HG02763 (cell line): ENCODE measurements around the gene OLAH.

Source experiments
- ATAC-seq: cut with Tn5 transposase; IDR thresholded peaks from one replicate; pipeline ENCODE4 v1.9.1; 2021; ENCODE audit warnings: mild to moderate bottlenecking, moderate library complexity; ENCODE audit not compliant: unreplicated experiment

OLAH gene

DNA sequence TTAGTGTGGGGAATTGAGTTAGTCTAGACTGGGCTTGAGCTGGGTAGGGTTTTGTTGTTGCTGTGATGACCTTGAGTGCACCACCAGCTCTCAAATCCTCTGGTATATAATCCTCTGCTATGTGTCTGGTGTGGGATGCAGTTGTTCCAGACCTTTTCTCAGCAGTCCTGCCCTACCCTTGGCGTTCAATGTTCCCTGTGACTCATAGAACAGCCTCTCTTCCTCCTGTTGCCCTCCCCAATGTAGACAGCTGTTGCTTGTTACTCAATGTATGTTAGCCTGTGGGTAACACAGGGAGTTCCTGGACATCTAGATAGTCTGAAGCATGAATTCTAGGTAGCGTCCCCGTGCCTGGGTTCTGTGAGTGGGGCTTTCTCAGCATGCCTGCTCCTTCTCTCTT, 25.1 kb downstream of the OLAH start:
- no peak for ATAC-seq

DNA sequence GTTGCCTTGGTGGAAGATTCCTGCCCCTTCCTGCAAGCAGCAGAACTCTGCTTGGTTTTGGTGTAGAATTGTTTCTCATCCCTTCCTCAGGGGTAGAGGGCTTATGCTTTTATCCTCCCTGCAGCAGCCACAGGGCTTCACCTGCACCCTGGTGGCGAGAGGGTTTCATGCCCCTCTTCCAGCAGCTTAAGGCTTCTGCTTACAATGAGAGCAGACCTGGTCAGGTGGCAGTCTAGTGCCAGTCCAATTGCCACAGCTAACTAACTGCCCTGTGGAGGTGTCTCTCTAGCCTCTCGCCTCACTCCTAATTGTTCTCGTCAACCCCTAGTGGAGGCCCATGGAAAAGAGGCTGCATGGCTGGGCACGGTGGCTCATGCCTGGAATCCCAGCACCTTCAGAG, 25.5 kb downstream of the OLAH start:
- ATAC-seq: no peak

DNA sequence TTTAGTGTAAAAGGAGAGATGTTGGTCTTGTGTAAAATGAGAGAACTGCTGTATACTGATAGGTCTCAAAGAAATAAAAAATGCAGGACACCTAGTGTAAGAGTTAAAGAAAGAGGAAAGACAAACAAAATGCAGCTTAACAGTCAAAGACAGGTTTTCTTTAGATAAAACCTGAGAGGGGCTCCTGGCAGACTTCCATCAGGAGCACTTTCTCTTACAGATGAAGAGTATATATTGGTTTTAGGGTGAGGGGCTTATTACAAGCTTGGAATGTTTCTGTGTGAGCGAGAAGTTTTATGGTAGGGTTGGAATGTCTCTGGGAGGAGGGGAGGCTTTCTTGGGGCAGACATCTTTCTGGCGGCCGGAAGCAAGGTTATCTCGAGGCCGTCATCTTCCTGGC, 28.6 kb downstream of the OLAH start:
- ATAC-seq: no peak

DNA sequence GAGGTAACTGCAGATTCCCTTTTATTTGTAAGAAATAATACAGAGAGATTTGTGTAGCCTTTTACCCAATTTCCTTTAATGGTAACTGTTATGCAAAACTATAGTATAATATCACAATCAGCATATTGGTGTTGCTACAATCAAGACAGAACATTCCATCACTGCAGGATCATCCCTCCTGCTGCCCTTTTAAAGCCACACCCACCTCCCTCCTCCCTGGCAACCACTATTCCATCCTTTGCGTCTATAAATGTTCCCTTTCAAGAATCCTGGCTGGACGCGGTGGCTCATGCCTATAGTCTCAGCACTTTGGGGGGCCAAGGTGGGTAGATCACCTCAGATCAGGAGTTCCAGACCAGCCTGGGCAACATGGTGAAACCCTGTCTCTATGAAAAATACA, 31.7 kb downstream of the OLAH start:
- no peak for ATAC-seq

DNA sequence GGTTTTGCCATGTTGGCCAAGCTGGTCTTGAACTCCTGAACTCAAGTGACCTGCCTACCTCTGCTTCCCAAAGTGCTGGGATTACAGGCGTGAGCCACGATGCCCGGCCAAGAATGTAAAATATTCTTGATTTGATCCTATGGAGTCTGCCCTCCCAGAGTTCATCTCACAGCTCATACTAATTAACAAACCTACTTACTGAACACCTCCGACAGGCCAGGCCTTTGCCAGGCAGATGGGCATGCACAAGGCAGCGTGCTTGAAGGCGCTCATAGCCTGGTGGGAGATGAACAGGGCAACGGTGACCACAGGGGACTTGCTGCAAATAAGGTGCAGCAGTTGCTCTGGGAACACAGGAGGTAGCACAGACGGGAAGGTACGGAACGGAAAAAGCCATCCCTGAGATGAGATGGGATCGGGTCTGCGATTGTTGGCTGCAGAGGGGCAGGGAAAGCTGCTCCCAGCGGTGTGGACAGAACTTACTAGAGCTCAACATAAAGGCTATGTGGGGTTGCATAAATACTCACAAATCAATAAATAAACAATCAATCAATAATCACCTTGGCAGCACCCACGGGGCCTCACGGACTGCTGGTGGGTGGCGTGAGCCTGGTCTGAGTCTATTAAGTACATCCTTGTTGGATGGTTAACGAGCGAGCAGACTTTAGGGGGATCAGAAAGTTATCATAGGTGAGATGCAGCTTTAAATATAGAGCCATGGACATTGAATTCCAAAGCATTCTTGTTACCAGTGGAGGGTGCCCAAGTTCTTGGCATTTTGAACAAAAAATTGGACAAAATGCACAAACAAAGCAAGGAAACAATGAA, 40.1 kb downstream of the OLAH start:
- no peak for ATAC-seq

DNA sequence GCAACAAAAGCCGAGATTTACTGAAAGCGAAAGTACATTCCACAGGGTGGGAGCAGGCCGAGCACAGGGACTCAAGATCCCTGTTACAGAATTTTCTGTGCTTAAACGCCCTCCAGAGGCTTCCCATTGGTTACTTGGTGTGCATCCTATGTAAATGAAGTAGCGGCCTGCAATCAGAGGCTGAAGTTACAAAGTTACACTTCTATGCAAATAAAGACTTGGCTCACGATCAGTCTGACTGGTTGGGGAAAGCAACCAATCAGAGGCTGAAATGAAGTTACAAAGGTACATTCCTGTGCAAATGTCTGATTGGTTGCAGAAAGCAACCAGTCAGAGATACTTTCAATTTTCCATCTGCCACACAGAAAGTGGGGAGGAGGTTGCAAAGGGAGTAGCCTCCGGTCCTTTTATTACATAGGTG, 40.8 kb downstream of the OLAH start:
- ATAC-seq: no peak

DNA sequence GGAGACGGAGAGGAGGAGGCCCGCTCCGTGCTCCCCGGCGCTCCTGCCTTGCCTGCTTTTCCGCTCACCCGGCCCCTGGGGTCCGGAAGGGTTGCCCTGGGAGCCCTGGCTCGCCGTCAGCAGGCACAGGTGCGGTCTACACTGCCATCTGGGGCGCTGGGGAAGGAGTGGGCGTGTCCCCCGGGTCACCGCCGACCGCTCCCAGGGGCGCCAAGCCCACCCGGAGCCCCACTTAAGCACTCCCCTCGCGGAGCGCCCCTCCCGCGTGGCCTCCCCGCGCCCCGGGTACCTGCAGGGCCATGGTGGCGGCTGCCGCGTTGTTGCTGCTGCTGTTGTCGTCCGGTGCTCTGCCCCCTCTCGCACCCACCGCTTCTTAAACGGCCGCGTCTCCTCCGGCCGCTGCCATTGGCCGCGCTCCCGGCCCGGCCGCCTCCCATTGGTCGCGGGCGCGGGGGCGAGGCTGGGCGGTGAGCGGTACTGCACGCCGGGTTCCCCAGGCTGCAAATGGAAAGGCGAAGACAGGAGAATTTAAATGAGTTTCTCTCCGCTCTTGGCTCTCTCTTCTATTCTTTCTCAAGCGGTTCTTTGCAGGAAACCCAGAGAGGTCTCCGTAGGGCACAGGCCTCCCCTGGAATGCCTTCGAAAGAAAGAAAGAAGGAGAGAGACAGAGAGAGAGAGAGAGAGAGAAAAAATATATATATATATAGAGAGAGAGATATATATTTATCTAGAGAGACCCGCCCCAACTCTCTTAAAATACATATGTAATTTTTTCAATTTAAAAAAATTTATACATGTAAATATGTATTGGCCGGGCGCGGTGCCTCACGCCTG, 44.9 kb downstream of the OLAH start, which contains the start of gene ACBD7:
Gene ACBD7, minus strand, starts transcription at position 349 of the 834 bp plus-strand sequence. Its CDS starts 48 bp downstream, at position 301.
- ATAC-seq: peak; percentile 99

DNA sequence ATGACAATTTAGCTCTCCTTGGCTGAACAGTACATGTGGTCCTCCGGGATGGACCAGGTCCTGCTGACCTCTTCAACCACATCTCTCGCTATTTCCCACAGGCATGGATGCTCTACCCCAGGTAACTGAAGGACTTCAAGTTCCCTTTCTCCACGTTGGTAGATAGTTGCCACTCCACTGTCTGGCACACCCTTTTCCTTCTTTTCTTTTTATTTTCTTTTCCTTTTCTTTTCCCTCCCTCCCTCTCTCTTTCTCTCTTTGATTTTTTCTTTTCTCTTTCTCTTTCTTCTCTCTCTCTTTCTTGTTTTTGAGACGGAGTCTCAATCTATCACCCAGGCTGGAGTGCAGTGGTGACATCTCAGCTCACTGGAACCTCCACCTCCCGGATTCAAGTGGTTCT, 47.7 kb downstream of the OLAH start:
- ATAC-seq: no peak

DNA sequence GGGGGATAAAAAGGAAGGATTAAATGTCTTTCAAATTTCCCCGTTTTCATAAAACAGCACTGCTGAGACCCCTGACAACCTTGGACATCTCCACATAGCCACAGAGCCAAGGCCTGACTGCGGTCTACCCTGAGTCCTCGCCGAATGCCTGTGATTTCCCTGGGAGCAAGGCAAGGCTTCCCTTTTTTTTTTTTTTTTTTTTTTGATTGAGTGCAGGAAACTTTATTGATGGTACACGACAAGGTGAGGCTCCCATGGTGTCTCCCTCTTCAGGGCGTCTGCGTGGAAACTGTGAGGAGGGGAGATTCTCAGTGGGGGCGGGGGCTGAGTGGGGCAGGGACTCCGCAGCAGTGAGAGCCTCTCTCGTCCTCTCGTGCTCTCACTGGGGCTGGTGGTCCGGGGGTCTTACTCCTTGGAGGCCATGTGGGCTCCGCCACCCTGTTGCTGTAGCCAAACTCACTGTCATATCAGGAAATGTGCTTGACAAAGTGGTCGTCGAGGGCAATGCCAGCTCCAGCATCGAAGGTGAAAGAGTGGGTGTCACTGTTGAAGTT, 49.2 kb downstream of the OLAH start:
- ATAC-seq: no peak

DNA sequence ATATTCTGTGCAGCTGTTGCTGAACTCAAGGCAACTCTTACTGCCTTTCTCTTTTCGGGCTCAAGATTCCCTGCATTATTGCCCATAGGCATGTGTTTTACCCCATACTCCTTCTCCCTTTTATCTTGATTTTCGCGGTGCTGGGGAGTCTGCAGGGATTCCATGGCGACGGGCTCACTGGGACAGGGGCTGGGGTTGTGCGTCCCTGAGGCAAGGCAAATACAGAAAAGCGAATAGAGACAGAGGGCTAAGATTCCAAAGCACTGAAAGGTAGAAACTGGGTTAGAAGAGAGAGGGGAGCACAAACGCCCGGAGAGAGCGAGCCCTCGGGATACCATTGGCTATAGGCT, 52.9 kb downstream of the OLAH start:
- ATAC-seq: peak; percentile 16

DNA sequence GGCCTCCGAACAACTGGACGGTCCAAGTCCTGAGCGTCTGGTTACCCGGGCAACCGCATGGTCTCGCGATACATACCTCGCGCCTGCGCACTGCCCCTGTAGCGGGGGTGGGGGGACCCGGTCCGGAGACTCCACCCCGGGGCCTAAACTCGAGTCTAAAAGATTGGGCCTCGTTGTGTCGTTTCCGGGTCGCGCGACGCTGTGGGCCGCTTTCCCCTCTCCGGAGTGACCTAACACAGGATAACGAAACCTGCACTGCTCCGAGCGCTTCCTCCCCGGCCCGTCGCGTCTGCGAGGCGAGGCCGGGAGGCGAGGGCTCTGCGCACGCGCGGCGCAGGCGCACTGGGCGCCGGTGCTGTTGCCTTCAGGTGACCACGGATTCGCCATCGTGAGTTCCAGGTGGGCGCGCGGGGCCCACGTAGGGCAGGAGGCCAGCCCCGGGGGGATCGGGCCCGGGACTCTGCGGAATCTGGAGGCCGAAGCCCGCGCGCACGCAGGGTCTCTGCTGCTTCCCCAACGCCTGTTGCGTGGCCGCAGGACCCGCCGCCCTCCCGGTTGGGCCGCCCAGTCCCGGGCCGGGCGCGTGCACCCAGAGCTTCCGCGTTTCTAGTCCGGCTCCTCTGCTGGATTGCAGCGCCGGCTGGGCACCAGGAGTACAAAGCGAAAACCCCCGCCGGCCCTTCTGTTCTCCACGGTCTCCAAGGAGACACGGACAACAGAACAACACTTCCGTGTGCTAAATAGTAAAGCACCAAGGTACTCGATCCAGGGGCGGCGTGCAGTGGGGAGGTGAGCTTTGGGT, 53.5 kb downstream of the OLAH start, which contains the start of gene RPP38:
Gene RPP38, plus strand, starts transcription at position 345 of the 802 bp plus-strand sequence. CDS start 5,960 bp downstream, outside the sequence.
- peak; percentile 88 for ATAC-seq

DNA sequence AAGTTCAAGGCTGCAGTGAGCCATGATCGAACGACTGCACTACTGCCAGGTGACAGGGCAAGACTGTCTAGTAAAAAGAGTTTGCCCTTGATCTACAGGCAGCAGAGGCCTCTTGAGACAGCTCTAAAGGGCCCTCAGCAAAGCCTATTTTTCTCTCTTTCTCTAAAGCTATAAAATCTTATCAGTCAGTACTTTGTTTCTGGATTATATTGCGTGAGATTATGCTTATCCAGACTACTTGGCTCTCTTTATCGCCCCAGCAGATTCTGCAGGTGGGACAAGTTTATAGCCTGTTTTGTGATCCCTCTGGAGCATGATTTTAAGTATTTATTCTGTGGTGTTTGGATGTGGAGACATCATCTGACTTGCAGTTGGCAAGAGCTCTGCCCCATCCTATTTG, 56.1 kb downstream of the OLAH start:
- no peak for ATAC-seq

DNA sequence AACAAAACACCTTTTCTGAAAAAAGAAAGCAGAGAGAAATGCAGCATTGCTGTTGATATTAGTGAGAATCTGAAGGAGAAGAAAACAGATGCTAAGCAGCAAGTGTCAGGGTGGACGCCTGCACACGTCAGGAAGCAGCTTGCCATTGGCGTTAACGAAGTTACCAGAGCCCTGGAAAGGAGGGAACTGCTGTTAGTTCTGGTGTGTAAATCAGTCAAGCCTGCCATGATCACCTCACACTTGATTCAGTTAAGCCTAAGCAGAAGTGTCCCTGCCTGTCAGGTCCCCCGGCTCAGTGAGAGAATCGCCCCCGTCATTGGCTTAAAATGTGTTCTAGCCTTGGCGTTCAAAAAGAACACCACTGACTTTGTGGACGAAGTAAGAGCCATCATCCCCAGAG, 59.8 kb downstream of the OLAH start:
- ATAC-seq: no peak

DNA sequence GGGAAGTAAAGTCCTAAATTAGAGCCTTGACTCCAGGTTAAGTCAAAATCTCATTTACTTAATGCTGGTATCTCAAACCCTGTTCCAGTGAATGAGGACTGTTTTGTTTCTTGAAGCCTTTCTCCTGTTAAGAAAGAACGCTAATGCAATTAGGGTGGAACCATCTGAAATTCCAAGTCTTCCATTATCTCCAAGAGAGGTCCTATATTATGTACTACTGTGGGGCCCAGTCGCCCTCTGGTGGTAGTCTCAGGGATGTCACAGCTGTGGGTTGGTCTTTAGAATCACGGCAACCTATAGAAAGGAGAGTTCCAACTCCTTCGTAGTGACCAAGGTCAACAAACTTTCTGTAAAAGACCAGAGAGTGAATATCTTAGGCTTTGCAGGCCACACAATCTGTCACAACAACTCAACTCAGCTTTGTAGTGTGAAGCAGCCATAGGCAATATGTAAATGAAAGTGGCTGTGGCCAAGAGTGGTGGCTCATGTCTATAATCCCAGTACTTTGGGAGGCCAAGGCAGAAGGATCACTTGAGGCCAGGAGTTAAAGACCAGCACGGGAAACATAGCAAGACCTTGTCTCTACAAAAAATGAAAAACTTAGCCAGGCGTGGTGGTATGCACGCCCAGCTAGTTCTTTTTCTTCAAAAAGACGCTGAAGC, 62.7 kb downstream of the OLAH start:
- ATAC-seq: no peak

DNA sequence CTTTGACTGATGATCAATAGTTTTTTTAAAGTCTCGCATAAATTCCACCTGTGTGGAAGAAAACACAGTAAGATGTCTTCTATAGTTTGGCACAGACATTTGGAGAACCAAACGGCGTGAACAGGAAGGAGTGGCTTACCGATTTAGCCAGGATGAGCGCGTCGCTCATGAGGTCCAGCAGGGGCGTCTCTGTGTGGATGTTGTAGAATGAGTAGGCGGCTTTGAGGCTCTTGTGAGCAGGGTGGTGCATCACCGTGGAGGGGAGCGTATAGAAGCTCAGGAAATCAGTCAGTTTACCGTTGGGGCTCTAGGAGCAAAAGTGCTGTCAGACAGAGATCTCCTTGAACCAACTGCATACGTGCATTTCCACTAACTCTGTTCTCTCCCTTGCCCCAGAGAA, 68.9 kb downstream of the OLAH start:
- ATAC-seq: no peak

DNA sequence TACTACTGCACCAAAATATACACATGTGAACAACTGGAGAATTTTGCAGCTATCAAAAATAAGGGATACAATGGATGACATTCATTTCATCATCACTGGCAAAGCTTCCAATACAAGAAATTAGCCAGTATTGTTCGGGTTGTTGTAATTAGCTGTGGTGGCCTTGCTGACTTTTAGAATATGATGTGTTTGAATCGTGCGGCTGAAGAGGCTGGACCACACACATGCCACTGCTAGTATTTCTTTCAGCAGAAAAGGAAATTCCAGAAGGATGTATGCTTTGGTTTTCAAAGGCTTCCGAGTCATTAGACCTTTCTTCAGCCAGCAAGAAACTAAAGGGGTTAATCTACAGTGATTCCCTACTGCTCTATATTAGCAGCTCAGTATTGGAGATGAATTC, 70.0 kb downstream of the OLAH start:
- no peak for ATAC-seq

DNA sequence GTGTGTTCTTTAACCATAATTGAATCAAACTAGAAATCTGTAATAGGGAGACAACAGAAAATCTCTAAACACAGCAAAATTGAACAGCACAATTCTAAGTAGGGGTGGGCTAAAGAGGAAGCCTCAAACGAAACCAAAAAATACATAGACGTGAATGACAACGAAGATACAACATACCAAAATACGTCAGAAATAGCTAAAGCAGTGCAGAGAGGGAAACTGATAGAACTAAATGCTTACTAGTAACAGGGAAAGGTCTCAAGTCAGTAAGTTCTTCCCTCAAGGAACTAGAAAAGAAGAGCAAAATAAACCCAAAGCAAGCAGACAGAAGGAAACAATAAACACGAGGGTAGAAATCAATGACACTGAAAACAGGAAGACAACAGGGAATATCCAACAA, 72.5 kb downstream of the OLAH start:
- ATAC-seq: no peak

DNA sequence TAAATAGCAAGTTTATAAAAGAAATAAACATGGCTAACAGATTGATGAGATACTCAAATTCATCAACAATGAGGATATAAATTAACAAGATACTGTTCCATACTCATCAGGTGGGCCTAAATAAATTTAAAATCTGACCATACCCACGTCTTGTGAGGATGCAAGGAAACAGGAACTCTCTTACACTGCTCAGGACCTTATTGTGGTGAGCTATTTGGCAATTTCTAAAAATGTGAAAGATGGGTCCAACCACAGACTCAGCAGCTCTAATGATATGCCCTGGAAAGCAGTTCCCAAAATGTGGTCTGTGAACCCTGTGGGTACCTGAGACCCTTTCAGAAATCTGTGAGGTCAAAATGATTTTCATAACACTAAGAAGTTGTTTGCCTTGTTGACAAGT, 74.9 kb downstream of the OLAH start:
- ATAC-seq: no peak

DNA sequence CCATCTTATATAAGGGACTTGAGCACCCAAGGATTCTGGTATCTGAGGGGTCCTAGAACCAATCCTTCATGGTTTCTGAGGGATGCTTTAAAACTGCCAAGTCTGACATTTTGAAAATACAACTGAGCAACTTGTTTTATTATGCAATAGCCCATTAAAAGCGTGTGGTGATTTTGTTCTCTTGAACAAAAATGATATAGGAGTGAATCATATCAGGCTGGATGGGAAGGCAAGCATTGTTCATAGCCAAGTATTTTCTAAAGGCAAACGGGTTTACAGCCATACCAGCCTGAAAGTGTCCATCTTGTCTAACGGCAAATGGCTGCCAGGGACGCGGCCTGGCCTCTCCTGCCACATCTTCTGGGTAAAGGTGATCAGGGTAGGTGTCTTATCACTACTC, 76.8 kb downstream of the OLAH start:
- no peak for ATAC-seq

DNA sequence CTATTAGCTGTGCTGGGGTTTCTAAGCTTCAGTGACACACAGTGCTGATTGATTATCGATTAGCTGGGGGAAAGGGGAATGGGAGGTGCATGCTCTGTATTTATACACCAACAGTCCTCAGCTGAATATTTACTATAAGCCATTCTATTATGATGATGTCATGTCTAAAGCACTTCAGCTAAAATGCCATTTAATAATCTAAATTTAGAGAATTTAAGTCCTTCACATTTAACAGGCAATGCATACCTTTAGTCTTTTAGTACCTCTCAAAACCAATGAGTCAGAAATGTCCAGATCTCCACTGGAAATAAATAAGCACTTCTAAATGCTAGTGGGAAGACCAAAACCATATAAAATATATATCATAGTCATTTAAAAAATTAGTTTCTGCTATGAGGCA, 78.0 kb downstream of the OLAH start:
- ATAC-seq: no peak
